Stimulated activated CD8-positive, alpha-beta memory T cell treated with anti-CD3 and anti-CD28 coated beads, Interleukin-12 subunit alpha, Interleukin-12 subunit beta, amount 100 ng/mL, for 24 hours (primary cell): ENCODE results near the gene BPIFB3.

Experiments used
- DNase-seq: peaks from one replicate; pipeline ENCODE4 v3.0.0-alpha.2; 2020; ENCODE audit errors: extremely low read depth

Gene BPIFB3

DNA sequence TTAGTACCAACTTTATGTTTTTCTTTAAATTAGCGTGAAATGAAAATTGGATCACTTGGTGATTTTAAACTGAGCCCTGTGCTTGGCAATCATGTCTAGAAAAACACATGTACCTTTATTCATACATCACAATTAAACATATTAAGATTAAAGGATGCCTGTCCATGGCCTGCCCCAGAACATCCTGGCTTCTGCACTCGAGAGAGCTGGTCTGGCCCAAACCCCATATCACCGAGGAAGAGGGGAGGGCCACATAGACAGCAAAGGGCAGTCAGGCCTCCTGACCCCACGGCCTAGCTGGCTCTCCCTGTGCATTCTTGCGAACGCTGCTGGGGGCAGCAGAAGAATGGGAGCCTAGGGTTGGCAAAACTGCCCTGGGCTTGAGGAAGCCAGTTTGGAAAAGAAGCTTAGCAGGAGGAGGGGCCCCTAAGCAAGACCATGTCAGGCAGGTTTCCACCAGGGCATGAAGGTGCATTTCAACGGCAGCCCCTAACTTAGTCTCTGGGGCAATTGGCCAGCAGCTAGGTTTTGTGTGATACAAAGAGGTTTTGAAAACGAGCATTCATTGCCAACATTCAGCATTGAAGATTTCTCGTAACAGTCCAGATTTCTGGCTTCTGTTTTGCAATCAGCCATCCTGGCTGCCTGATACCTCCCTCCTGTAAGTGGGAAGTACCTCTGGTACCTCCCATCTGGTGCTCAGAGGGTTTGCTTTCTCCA lies 8.6 kb downstream of the BPIFB3 start:
- no peak for DNase-seq

- DNase-seq: no peak
Observed at GRCh38 chr20:33062825-33063149, 9.1 kb downstream of the BPIFB3 start.

GRCh38 chr20:33063271-33063670 lies 9.6 kb downstream of the BPIFB3 start:
- DNase-seq: no peak

- DNase-seq: no peak
Observed at GRCh38 chr20:33064572-33065287, 11.0 kb downstream of the BPIFB3 start.

GRCh38 chr20:33065785-33066184 lies 12.1 kb downstream of the BPIFB3 start:
- no peak for DNase-seq

- DNase-seq: no peak
Observed at GRCh38 chr20:33067806-33068205, 14.1 kb downstream of the BPIFB3 start.

DNA sequence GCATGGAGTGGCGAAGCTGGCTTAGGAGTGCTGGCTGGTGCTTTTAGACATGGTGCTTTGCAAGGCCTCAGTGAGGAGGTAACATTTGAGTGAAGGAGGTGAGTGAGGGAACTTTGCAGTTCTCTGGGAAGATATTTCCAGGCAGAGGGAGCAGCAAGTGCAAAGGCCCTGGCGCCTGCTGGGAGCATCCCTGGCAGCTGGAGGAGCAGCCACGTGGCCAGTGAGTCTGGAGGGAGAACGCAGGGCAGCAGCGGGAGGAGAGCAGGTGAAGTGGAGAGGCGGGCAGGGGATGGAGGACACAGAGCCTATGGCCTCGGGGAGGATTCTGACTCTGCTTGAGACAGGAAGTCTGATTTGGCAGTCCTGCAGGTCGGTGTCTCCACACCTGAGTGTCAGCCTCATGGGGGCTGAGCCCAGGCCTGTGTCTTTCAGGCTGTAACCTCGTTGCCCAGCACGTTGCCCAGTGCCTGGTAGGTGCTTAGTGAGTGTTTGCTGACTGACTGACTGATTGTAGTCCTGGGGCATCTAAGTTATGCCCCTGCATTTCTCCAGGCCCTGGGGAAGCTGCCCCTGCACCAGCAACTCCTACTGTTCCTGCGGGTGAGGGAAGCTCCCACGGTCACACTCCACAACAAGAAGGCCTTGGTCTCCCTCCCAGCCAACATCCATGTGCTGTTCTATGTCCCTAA lies 14.7 kb downstream of the BPIFB3 start:
- no peak for DNase-seq

GRCh38 chr20:33069673-33070072 lies 16.0 kb downstream of the BPIFB3 start:
- no peak for DNase-seq

- DNase-seq: no peak
Observed at GRCh38 chr20:33070111-33071053, 16.7 kb downstream of the BPIFB3 start.

DNA sequence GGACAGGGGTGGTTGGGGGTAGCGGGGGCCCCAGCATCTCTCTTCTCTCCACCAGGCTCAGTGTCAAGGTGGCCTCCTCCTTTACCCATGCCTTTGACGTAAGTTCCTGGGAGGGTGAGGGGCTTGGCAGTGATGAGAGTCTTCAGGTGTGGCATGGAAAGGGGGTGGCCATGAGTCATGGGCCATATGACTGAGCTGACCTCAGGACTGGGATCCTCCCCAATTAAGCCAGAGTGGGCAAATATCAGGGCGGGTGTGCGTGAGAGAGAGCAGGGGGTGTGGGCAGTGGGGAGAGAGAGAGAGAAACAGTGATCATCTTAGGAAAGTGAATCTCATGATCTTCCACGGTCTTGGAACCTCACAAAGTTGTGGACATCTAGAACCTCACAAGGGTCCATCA lies 17.5 kb downstream of the BPIFB3 start:
- no peak for DNase-seq

- DNase-seq: no peak
Observed at GRCh38 chr20:33072362-33072761, 18.7 kb downstream of the BPIFB3 start.

DNA sequence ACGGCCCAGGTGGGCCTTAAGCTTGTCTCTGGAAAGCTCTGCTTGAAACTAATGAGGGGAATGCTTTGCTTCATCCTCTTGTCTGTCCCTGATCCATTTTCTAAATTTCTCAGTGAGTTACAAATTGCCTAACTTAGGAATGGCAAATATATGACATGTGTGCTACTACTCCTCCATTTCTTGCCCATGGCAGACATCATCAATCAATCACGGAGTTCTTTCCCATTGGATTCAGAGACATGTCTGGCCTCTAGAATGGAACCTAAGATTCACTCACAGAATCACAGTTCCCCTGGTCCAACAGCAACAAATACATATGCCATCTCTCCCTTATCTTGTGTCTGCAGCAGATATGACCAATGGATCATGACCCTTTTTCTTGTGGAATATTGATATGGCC lies 19.1 kb downstream of the BPIFB3 start:
- no peak for DNase-seq

DNA sequence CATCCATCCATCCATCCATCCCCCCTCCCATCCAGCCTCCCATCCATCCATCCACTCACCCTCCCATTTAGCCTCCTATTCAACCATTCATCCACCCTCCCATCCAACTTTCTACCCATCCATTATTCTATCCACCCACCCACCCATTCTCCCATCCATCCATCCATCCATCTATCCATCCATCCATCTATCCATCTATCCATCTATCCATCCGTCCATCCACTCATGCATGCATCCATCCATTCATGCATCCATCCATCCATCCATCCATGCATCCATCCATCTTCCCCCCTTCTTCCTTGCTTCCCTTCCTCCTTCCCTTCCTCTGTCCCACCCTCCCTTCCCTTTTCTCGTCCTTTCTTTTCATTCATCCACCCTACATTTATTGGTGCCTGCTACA lies 21.0 kb downstream of the BPIFB3 start:
- no peak for DNase-seq

DNA sequence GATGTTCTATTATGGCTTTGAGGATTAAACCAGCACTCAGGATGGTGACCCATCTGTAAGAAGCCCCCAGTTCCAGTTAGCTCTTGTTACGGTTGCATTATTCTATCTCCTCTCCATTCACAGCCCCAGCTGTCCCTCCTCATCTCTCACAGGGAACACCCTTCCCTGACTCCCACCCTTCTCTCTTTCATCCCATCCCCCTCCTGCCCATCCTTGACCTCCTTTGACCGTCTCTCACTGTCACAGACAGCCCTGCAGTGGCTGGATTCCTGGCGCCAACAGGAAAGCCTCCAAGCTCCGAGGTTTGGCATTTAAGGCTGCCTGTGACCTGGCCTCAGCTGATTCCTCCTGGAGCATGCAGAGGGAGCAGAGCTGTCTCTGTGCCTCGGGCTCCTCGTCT lies 21.6 kb downstream of the BPIFB3 start:
- DNase-seq: no peak

DNA sequence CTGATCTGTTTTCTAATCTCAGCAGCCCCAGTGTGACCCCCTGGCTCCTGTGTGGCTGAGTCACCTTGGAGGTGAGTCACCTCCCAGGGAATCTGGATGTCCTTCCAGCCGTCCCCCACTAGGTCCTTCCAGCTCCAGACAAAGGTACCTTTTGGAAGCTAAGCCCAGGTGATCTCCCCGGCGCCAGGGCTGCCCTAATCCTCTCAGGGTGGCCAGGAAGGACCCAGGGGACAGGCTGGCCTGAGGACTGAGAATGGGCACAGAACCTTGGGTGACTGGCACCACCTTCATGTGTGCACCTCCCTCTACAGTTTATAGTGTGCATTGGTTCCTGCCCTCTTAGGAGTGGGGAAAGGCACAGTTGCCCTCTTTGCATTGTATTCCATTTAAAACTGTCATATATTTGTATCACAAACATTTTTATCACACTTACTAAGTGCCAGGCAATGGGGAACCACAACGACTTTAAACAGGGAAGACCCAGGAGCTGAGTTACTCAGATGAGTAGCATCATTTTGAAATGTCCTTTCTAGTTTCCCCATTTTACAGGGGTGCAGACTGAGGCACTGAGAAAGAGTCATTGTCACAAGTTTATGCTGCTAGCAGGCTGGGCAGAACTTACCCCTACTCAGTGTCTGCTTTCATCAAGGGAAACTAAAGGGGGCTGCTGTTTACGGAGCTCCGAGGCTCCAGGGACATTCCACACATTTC lies 23.1 kb downstream of the BPIFB3 start:
- no peak for DNase-seq

GRCh38 chr20:33079259-33079658 lies 25.6 kb downstream of the BPIFB3 start, which contains the start of gene BPIFB4:
BPIFB4 (plus strand) TSS chr20:33079643; CDS start chr20:33081527, 1,884 bp downstream.
- DNase-seq: no peak

- DNase-seq: no peak
Observed at GRCh38 chr20:33081411-33082154, 27.9 kb downstream of the BPIFB3 start.

DNA sequence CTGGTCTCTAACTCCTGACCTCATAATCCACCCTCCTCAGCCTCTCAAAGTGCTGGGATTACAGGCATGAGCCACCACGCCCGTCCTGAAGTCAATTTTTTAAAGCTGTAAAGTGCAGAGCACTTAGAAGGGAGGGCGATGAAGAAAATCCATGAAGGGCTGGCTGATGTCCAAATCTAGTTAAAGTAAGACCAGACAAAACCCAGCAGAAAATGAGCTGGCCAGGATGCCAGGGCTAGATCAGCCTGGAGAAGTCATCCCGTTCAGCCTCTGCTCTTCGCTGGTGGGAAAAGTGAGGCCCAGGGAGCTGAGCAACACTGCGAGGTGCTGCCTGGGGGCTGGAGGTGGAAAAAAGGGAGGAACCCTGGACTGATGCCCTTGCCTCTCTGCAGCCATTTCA lies 28.8 kb downstream of the BPIFB3 start:
- DNase-seq: no peak

DNA sequence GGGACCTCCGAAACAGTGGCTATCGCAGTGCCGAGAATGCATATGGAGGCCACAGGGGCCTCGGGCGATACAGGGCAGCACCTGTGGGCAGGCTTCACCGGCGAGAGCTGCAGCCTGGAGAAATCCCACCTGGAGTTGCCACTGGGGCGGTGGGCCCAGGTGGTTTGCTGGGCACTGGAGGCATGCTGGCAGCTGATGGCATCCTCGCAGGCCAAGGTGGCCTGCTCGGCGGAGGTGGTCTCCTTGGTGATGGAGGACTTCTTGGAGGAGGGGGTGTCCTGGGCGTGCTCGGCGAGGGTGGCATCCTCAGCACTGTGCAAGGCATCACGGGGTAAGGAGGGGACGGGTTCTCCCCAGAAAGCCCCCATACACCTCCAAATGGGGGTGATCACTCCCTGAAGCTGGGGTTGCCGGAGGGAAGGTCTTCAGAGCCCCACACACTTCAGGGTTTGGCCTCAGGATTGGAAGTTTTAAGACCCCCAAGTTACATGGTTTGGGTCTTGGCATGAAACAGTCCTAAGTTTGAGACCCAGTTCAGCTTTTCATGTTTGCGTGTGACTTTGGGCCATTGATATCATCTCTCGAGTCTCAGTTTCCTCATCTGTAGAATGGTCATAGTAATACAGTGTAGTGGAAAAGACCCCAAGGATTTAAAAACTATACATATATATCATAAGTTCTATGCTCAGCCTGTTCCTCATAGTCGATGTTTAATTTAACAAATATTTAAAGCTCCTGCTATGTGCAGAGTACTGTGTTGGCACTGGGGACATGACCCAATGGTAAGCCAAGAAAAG lies 30.0 kb downstream of the BPIFB3 start:
- DNase-seq: no peak

- no peak for DNase-seq
Observed at GRCh38 chr20:33084722-33085121, 31.0 kb downstream of the BPIFB3 start.
